HG02943 (cell line): ENCODE measurements around the gene SNX8.
"Not testable (repeated sequence)": the region's sequence is repeated elsewhere in the genome, so short reads cannot be mapped to it uniquely, and the experiment has no call there.

ENCODE experiments used
- ATAC-seq: cut with Tn5 transposase; IDR thresholded peaks from one replicate; pipeline ENCODE4 v1.9.1; 2021; ENCODE audit warnings: mild to moderate bottlenecking, low read depth, moderate library complexity; ENCODE audit not compliant: unreplicated experiment

SNX8 gene

GRCh38 chr7:2269089-2269990 lies 44.9 kb downstream of the SNX8 start:
- ATAC-seq, result not testable (repeated sequence)

GRCh38 chr7:2266911-2267310 lies 47.3 kb downstream of the SNX8 start:
- ATAC-seq, result no peak

GRCh38 chr7:2264158-2264557 lies 50.1 kb downstream of the SNX8 start:
- no peak for ATAC-seq

DNA sequence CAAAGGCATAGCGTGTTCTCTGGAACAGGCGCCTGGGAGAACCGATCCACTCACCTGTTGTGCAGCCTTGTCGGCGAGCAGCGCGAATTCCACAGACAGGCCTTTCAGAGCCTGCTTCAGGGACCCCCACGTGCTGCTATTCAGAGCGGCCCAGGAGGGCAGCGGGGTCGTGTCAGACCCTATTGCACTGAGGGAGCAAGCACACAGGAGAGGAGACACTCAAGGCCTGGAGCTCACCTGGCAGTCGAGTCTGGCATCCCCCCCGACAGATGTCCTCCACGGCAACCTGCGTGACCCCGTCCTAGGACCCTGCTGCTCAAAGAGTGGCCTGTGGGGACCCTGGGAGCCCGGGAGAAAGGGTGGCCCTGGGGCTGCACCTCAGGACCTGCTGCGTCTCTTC lies 51.1 kb downstream of the SNX8 start:
- no peak for ATAC-seq

DNA sequence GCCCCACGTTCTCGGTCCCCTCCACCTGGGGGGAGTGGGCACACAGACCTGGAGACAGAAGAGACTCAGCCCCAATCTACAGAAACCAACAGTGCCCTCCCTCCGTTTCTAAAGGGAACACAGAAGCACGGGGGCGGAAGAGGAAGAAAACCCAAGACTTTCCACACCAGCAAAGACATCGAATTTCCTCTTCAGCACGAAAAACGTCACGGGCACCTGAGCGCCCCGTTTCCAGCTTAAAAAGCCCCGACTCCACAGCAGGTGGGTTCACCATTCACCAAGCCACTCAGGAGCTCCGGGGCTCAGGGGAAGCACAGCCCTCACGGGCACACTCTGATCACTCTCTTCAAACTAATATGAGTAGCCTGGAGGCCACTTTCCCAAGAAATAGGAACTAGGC lies 52.6 kb downstream of the SNX8 start:
- no peak for ATAC-seq

DNA sequence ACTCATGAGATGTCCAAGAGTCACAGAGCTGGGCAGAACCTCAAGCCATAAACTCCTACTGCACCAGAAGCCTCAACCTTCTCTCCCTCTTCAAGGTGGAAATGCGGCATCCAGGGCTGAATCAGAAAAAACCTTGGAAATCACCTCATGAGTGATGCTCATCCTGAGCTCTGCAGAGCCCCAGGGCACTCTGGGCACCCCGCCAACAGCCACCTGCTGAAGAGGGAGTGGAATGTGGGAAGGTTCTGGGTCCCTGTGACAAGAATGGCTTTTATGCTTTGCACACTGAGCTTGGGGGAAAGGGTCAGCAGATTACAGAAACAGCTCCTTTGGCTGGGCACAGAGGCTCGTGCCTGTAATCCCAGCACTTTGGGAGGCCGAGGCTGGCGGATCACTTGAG lies 53.4 kb downstream of the SNX8 start:
- no peak for ATAC-seq

- ATAC-seq, result no peak
Observed at GRCh38 chr7:2259480-2259879, 54.8 kb downstream of the SNX8 start.

DNA sequence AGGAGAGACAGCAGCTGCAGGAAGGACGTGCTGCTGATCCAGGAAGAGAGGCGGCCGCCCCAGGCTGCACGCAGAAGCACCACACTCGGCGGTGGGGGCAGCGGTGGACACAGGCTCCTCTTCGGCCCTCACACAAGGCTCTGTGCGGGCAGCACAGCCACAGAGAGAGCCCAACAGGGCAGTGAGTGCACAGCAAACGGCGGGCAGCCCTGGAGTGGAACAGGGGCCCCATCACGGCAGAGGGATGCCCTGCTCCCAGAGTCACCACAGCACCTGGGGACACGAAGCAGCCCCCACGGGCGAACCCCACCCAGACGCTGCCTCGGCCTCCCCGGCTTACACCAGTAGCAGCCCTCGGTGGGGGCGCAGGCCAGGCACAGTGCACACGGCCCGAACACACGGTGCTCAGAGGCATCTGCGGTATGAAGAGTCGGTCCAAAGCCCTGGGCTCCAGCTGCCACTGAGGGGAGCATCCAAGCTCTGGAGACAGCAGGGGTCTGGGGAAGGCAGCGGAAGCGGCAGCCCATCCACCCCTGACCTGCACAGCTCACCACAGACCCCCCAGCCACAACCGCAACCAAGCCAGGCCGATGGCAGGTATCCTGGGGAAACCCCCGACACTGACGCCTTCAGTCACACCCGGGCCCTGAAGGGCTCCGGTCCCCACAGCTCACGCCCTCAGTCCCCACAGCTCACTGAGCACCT lies 55.4 kb downstream of the SNX8 start:
- ATAC-seq, result no peak

GRCh38 chr7:2257651-2258050 lies 56.6 kb downstream of the SNX8 start:
- no peak for ATAC-seq

- no peak for ATAC-seq
Observed at GRCh38 chr7:2257046-2257551, 57.1 kb downstream of the SNX8 start.

- ATAC-seq, result no peak
Observed at GRCh38 chr7:2256306-2257045, 57.8 kb downstream of the SNX8 start.

DNA sequence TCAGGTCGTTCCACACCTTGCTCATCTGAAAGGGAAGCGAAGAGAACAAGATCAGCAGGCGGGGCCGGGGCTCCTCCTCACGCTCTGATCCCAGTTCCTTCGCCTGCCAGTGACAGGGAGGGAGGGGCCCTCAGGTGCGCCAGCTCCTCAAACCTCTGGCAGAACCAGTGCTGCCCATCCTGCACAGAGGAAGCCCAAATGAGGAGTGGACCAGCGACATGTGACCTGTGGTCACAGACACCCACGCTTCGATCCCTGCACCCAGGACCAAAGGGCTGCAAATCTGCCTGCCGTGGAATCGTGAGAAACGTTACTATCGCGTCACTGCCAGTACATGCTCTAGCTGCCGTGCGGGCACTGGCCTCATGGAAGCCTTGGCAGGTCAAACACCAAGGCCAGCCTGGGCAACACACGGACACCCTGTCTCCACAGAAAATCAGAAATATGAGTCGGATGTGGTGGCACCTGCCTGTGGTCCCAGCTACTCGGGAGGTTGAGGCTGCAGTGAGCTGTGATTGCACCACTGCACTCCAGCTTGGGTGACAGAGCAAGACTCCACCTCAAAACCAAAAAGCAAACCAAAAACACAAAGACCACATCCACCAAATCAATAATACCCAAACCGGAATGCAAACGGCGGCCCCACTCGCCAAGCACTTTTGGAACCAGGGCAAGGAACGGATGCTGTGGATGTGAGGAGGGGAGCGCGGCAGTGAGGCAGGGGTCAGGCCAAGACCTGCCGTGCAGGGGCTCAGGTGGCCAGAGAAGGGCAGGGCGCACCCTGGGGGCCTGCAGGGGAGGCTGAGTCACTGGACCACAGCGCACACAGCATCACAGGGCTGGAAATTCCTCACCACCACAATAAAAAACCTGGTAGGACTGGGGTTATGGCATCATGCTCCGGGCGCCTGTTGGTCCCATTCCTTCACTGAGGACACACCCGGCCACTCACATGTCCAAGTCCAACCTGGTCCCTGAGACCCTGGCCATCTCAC lies 58.8 kb downstream of the SNX8 start:
- no peak for ATAC-seq

GRCh38 chr7:2254429-2255144 lies 59.7 kb downstream of the SNX8 start:
- no peak for ATAC-seq

DNA sequence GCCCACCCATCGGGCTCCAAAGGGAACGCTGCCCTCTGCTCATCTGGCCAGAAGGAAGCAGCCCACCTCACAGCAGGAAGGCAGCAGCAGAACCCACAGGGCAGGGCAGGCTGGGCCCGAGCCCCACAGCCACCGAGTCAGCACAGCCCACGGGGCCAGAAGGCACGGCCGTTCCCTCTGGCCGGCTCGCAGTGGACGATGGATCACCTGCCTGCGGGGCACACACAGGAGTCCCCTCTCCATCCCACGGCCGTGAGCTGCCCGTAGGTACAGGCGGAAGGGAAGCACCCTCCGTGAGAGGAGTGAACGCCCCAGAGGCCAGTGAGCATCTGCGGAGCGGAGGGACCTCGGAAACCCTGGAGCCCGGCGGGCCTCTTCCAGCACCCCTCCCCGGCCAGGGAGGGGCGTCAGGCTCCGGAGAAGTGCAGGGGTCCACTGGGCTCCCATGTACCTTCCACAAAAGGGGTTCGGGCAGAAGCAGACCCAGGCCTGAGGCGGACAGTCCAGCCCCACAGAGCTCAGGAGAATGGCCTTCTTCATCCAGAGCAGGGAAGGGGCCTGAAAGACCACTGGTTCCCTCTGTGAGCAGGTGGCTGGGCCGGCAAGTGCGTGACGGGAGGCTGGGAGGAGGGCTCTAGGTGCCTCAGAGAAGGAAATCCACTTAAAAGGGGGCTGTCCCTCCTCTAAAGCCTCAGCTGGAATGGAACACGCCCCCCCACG lies 60.6 kb downstream of the SNX8 start:
- no peak for ATAC-seq

GRCh38 chr7:2253021-2253420 lies 61.2 kb downstream of the SNX8 start:
- ATAC-seq, result no peak

GRCh38 chr7:2251841-2252771 lies 62.1 kb downstream of the SNX8 start:
- ATAC-seq, result no peak

DNA sequence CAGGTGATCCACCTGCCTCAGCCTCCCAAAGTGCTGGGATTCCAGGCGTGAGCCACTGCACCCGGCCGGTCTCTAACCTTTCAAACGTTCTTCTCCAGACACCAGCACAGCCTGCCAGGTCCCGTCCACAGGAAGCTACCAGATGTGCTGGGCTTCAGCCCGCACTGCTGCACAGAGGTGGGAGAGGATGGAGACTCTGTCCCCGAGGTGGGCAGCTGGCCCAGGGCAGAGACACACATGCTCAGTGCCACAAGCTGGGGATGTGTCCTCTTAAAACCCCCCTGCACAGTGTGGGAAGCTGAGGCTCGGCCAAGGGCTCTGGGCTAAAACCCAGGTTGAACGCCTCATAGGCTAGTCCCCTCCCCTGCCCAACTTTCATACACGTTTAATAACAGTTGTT lies 62.9 kb downstream of the SNX8 start:
- ATAC-seq, result no peak
